HEK293T (cell line): ENCODE data around the gene PITPNC1.

Source experiments
- BHLHE40 ChIP-seq: fragments of 450-650 bp; IDR thresholded peaks from 2 replicates; pipeline ENCODE4 v1.6.1; 2016; ENCODE audit warnings: mild to moderate bottlenecking, moderate library complexity, borderline replicate concordance
- ELF4 ChIP-seq: fragments of 450-650 bp; IDR thresholded peaks from 2 replicates; pipeline ENCODE4 v1.6.1; 2017; ENCODE audit warnings: antibody characterized with exemption
- FOXA1 ChIP-seq: fragments of 450-650 bp; IDR thresholded peaks from 2 replicates; pipeline ENCODE4 v1.6.1; 2016; ENCODE audit warnings: mild to moderate bottlenecking
- FOXM1 ChIP-seq: fragments of 450-650 bp; IDR thresholded peaks from 2 replicates; pipeline ENCODE4 v1.6.1; 2017; ENCODE audit warnings: mild to moderate bottlenecking, borderline replicate concordance
- LEF1 ChIP-seq: fragments of 450-650 bp; IDR thresholded peaks from 2 replicates; pipeline ENCODE4 v1.6.1; 2017; ENCODE audit warnings: mild to moderate bottlenecking, borderline replicate concordance
- NFRKB ChIP-seq: fragments of 450-650 bp; IDR thresholded peaks from 2 replicates; pipeline ENCODE4 v1.6.1; 2016; ENCODE audit warnings: mild to moderate bottlenecking, moderate library complexity
- PKNOX1 ChIP-seq: fragments of 450-650 bp; IDR thresholded peaks from 2 replicates; pipeline ENCODE4 v1.6.1; 2016
- SP1 ChIP-seq: fragments of 450-650 bp; IDR thresholded peaks from 2 replicates; pipeline ENCODE4 v1.6.1; 2017
- TARDBP ChIP-seq: fragments of 450-650 bp; IDR thresholded peaks from 2 replicates; pipeline ENCODE4 v1.6.1; 2016
- ZNF384 ChIP-seq: fragments of 450-650 bp; IDR thresholded peaks from 2 replicates; pipeline ENCODE4 v1.6.1; 2016

- TF ChIP-seq SP1 (no peak), FOXA1 (no peak), TARDBP (no peak), FOXM1 (no peak), BHLHE40 (no peak), PKNOX1 (no peak), LEF1 (no peak), ELF4 (no peak), NFRKB (no peak), ZNF384 (no peak)
Measured at GRCh38 chr17:67632141-67632540, 255.1 kb downstream of the PITPNC1 start.
